PC-3 (cell line): ENCODE data around the gene PLD4. TPM values are rescaled to one million over a fixed set of nuclear protein-coding genes. Genes with fewer than 3 reads are reported as not detected.

Source experiments
- ATAC-seq: fragments of 200-7000 bp; cut with Tn5 transposase; 2 replicates; pipeline ENCODE4 v1.9.1; 2020; ENCODE audit warnings: mild to moderate bottlenecking, moderate library complexity
- BruUV-seq: library from RNA; stranded (reverse); fragments of 400-500 nt; replicated peaks from 2 replicates; lab custom pipeline; 2021; lab: Mats Ljungman, UMichigan
- CTCF ChIA-PET: fragments of 300-600 bp; sonication (Branson Sonifier 250); formaldehyde crosslinking; loops from one replicate; lab custom pipeline; 2022; ENCODE audit warnings: antibody characterized with exemption; lab: Charles Lee
- POLR2A ChIA-PET: fragments of 300-600 bp; sonication (Branson Sonifier 250); formaldehyde crosslinking; loops from one replicate; lab custom pipeline; 2022; ENCODE audit warnings: antibody characterized with exemption; ENCODE audit not compliant: unreplicated experiment; lab: Charles Lee
- DNase-seq: peaks from one replicate; pipeline ENCODE4 v3.0.0-alpha.2; 2015
- H2AFZ ChIP-seq: fragments of 300-600 bp; sonication (generic); 2 replicates; pipeline ENCODE4 v1.6.0; 2016; ENCODE audit warnings: antibody characterized with exemption, low read length
- H3F3A ChIP-seq: fragments of 300-600 bp; sonication (generic); one replicate; pipeline ENCODE4 v1.6.0; 2017; ENCODE audit warnings: antibody characterized with exemption, low read length, control low read depth, mild to moderate bottlenecking; ENCODE audit not compliant: unreplicated experiment
- H3K27ac ChIP-seq: fragments of 300-600 bp; sonication (generic); 2 replicates; pipeline ENCODE4 v1.5.1; 2016; ENCODE audit warnings: mild to moderate bottlenecking, low read length
- H3K27me3 ChIP-seq: fragments of 300-600 bp; sonication (generic); 2 replicates; pipeline ENCODE4 v1.6.1; 2016; ENCODE audit warnings: low read length, mixed read lengths
- H3K36me3 ChIP-seq: fragments of 300-600 bp; sonication (generic); 2 replicates; pipeline ENCODE4 v1.6.1; 2016; ENCODE audit warnings: low read depth, mixed run types, low read length, mixed read lengths
- H3K4me1 ChIP-seq: fragments of 300-600 bp; sonication (generic); 2 replicates; pipeline ENCODE4 v1.5.1; 2016; ENCODE audit warnings: low read length; ENCODE audit not compliant: insufficient read depth
- H3K4me2 ChIP-seq: fragments of 300-600 bp; sonication (generic); 2 replicates; pipeline ENCODE4 v1.6.0; 2016; ENCODE audit warnings: low read length
- H3K4me3 ChIP-seq: fragments of 300-600 bp; sonication (generic); 2 replicates; pipeline ENCODE4 v1.5.1; 2016; ENCODE audit warnings: mild to moderate bottlenecking, low read length, mixed read lengths
- H3K79me2 ChIP-seq: fragments of 300-600 bp; sonication (generic); 2 replicates; pipeline ENCODE4 v1.6.1; 2017; ENCODE audit warnings: low read length, mixed read lengths
- H3K9ac ChIP-seq: fragments of 300-600 bp; sonication (generic); 2 replicates; pipeline ENCODE4 v1.6.0; 2016; ENCODE audit warnings: mild to moderate bottlenecking, low read length
- H3K9me2 ChIP-seq: fragments of 300-600 bp; sonication (generic); replicated peaks from 2 replicates; pipeline ENCODE4 v1.6.1; 2016; ENCODE audit warnings: mixed run types, low read length, mixed read lengths
- H3K9me3 ChIP-seq: fragments of 300-600 bp; sonication (generic); 2 replicates; pipeline ENCODE4 v1.6.1; 2016; ENCODE audit warnings: low read length, mixed read lengths
- H4K20me1 ChIP-seq: fragments of 300-600 bp; sonication (generic); 2 replicates; pipeline ENCODE4 v1.6.1; 2016; ENCODE audit warnings: low read length, mixed read lengths
- CTCF ChIP-seq: fragments of 300-600 bp; sonication (generic); conservative IDR thresholded peaks from 2 replicates; pipeline ENCODE4 v1.5.1; 2017; ENCODE audit warnings: antibody characterized with exemption, low read depth, mild to moderate bottlenecking, low read length
- EZH2 ChIP-seq: fragments of 300-600 bp; sonication (generic); IDR thresholded peaks from one replicate; pipeline ENCODE4 v1.6.1; 2017; ENCODE audit warnings: antibody characterized with exemption, mild to moderate bottlenecking, low read length; ENCODE audit not compliant: unreplicated experiment
- EZH2phosphoT487 ChIP-seq: fragments of 300-600 bp; sonication (generic); IDR thresholded peaks from 2 replicates; pipeline ENCODE4 v1.6.1; 2018; ENCODE audit warnings: mild to moderate bottlenecking, antibody characterized with exemption, low read length, borderline replicate concordance
- intact Hi-C: fragments of 100-400 bp; cut with micrococcal nuclease; formaldehyde crosslinking; loops from 2 replicates; pipeline ENCODE4 v1.9.0; 2023
- total RNA-seq: library from RNA; depleted of rRNA; stranded (reverse); fragments of >200 nt; gene quantifications from 2 replicates; pipeline ENCODE4 v1.2.3, GENCODE V29; 2014

PLD4 gene
- total RNA-seq, 1 experiment from 2014 or later = 0.04 TPM

- Histone ChIP-seq H3K9ac (no peak overlapping the region), H3K9me2 (no peaks in the 10 kb centered on the region)
- no peak for DNase-seq
These were observed 39.4 kb upstream of the PLD4 start for GRCh38 chr14:104885031-104885972.

GRCh38 chr14:104885973-104886689 lies 38.5 kb upstream of the PLD4 start:
- H3F3A ChIP-seq = no peaks in the 10 kb centered on the region
- DNase-seq = no peak
- H3K9ac ChIP-seq = no peak overlapping the region
- ChIA-PET CTCF (no interaction called here), POLR2A (no interaction called here)
- intact Hi-C loops = no loop called here
- H2AFZ ChIP-seq = no peak overlapping the region
- no peaks in the 10 kb centered on the region for H3K9me2 ChIP-seq
- H3K4me3 ChIP-seq = no peak overlapping the region
- no peaks in the 10 kb centered on the region for H3K27me3 ChIP-seq
- no peak for TF ChIP-seq EZH2phosphoT487
- no peak for TF ChIP-seq CTCF
- TF ChIP-seq EZH2 = no peak
- H4K20me1 ChIP-seq = no peaks in the 10 kb centered on the region
- H3K9me3 ChIP-seq = no peaks in the 10 kb centered on the region
- ATAC-seq = no peak
- peaks cover 16% of the 10 kb centered on the region; the same call in 1 of the 2 replicates for H3K36me3 ChIP-seq
- no TSS peak for BruUV-seq
- no peak overlapping the region for H3K27ac ChIP-seq
- peaks cover 3% of the 10 kb centered on the region; the same call in 1 of the 2 replicates for H3K4me1 ChIP-seq
- no peak overlapping the region for H3K4me2 ChIP-seq
- no peaks in the 10 kb centered on the region for H3K79me2 ChIP-seq

More at GRCh38 chr14:104885031-104885972, 39.4 kb upstream of the PLD4 start:
- H3K27me3 ChIP-seq = no peaks in the 10 kb centered on the region
- CTCF ChIA-PET = no interaction called here
- H3K9me3 ChIP-seq = no peaks in the 10 kb centered on the region
- H3K4me1 ChIP-seq = peaks cover 3% of the 10 kb centered on the region; the same call in 1 of the 2 replicates
- no peak overlapping the region for H2AFZ ChIP-seq
- POLR2A ChIA-PET = no interaction called here
- H3K4me2 ChIP-seq = no peak overlapping the region
- no peak overlapping the region for H3K27ac ChIP-seq
- no peak overlapping the region for H3K4me3 ChIP-seq
- peaks cover 18% of the 10 kb centered on the region; the same call in 1 of the 2 replicates for H3K36me3 ChIP-seq
- intact Hi-C loops = no loop called here
- no peaks in the 10 kb centered on the region for H4K20me1 ChIP-seq
- no peaks in the 10 kb centered on the region for H3F3A ChIP-seq
- ATAC-seq = no peak
- no peaks in the 10 kb centered on the region for H3K79me2 ChIP-seq
- BruUV-seq = no TSS peak
- TF ChIP-seq CTCF (no peak), EZH2 (no peak), EZH2phosphoT487 (no peak)
